Lower leg skin (tissue), 3 donors: ENCODE results near the gene CNGA1.

ENCODE experiments used
- CTCF ChIP-seq, 3 donors: fragments of 450-650 bp; IDR thresholded peaks; one replicate each; pipeline ENCODE4 v1.5.1; 2016; ENCODE audit warnings: antibody characterized with exemption in 3 of 3, mild to moderate bottlenecking in 3 of 3, moderate library complexity in 2 of 3
- POLR2A ChIP-seq, 2 donors: fragments of 450-650 bp; IDR thresholded peaks; one replicate each; pipeline ENCODE4 v1.6.1; 2016 to 2017; ENCODE audit warnings: antibody characterized with exemption in 2 of 2, mild to moderate bottlenecking in 1 of 2, moderate library complexity in 1 of 2

- TF ChIP-seq POLR2A (IDR thresholded peaks at IDR 0.05): no peak
- TF ChIP-seq CTCF (IDR thresholded peaks at IDR 0.05): no peak
Measured at GRCh38 chr4:48047421-48047844, 31.0 kb upstream of the CNGA1 start.
